Motor neuron (in vitro differentiated cells): ENCODE data around the gene ZFR2. TPM values are rescaled to one million over a fixed set of nuclear protein-coding genes. Genes with fewer than 3 reads are reported as not detected.
A peak's percentile ranks its signal among the peaks of the same experiment; 100 is the strongest.

Source experiments
- ATAC-seq, 8 experiments: fragments of 200-7000 bp; cut with Tn5 transposase; replicated peaks in 6 of 8; 2 replicates each; pipeline ENCODE4 v1.8.0; 2021; ENCODE audit warnings: mild to moderate bottlenecking in 8 of 8, moderate library complexity in 8 of 8
- H3K27ac ChIP-seq, 2 donors: fragments of 250-450 bp; sonication (Bioruptor Pico); 2 replicates each; pipeline ENCODE4 v1.9.0; 2021; ENCODE audit warnings: antibody characterized with exemption in 2 of 2, mild to moderate bottlenecking in 2 of 2, moderate library complexity in 1 of 2
- H3K4me1 ChIP-seq, 2 donors: fragments of 250-450 bp; sonication (Bioruptor Pico); replicated peaks in 1 of 2; 2 replicates each; pipeline ENCODE4 v1.6.1; 2021; ENCODE audit warnings: antibody characterized with exemption in 2 of 2, mild to moderate bottlenecking in 2 of 2, moderate library complexity in 1 of 2
- H3K4me3 ChIP-seq, 5 donors: fragments of 250-450 bp; sonication (Bioruptor Pico); 2 replicates each; pipeline ENCODE4 v1.9.0; 2021; ENCODE audit warnings: antibody characterized with exemption in 5 of 5, mild to moderate bottlenecking in 5 of 5, moderate library complexity in 4 of 5
- WGBS, 10 experiments: fragments of 450-650 bp; shearing (Covaris generic); methylation state at CpG; one replicate each; pipeline ENCODE4 v1.0.0; 2022; 5-methylcytosine and 5-hydroxymethylcytosine counted together
- in situ Hi-C, 9 experiments: fragments of 400-800 bp; cut with MboI; loops; one replicate each; pipeline ENCODE4 v1.15.0; 2021; ENCODE audit warnings: low sequenced_read_pairs in 9 of 9, low pct_unique_long_range_greater_than_20kb in 2 of 9; ENCODE audit not compliant: unreplicated experiment in 9 of 9
- total RNA-seq, 8 experiments: library from RNA; unstranded; fragments of 300-600 nt; gene quantifications; 2 replicates each; pipeline versions ENCODE4 v1.2.3 to v1.2.4, GENCODE V29; 2022

Gene ZFR2
- total RNA-seq, 8 experiments from 2014 or later = 0.36 to 11.7 (median 7.2) TPM

DNA sequence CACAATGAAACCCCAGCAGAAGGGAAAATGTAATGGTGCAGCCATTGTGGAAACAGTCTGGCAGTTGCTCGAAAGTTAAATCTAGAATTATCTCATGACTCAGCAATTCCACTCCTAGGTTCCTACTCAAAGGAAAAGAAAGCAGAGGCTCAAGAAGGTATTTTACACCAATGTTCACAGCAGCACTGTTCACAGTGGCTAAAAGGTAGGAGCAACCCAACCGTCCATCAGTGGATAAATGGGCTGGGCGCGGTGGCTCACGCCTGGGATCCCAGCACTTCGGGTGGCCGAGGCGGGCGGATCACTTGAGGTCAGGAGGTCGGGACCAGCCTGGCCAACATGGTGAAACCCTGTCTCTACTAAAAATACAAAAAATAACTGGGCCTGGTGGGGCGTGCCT, 25.9 kb downstream of the ZFR2 start:
- Histone ChIP-seq H3K4me1 (no peaks in the 10 kb centered on the region), H3K27ac (no peak overlapping the region), H3K4me3 (no peak overlapping the region)
- WGBS, 10 experiments = 50 to 100% (median 88%) methylated on average over 1 to 10 of the region's 11 CpGs; no CpG with 5 or more reads in 2 of the 10 experiments
- ATAC-seq = no peak
- in situ Hi-C loops = no loop called here

DNA sequence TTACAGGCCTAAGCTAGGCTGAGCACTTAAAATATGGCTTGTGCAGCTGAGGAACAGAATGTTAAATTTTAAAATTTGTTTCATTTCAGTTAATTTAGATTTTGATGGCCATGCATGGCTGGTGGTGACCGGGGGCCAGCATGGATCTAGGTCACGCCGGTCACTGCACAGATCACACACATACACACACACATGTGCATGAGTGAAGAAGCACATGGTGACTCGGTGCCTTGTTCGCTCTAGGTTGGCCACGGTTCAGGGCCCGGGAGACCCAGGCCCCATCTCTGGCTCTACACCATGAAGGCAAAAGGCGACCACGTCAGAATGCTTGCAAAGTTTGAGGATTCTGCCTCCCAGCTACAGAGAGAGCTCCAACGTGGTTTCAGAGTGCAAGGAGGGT, 28.0 kb downstream of the ZFR2 start:
- Histone ChIP-seq H3K4me1 (no peaks in the 10 kb centered on the region), H3K4me3 (no peak overlapping the region), H3K27ac (no peak overlapping the region)
- 73 to 100% (median 92%) methylated on average over 1 to 4 of the region's 10 CpGs; no CpG with 5 or more reads in 4 of the 10 experiments for WGBS, 10 experiments
- ATAC-seq = no peak
- in situ Hi-C loops = no loop called here

DNA sequence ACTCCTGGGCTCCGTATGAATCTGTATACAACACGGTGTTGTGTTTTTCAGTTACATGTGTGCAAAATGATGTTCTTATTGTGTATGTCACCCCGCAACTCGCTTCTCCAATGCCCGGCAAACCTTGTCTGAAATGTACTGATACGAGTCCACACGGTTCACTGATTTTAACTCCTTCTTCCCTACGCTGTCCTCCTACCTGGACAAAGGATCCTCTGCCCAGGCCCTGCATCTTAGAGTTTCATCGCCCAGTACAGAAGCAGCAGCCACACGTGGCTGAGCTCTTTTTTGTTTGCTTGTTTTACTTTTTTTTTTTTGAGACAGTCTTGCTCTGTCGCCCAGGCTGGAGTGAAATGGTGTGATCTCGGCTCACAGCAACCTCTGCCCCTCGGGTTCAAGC, 28.9 kb downstream of the ZFR2 start:
- Histone ChIP-seq H3K4me1 (no peaks in the 10 kb centered on the region), H3K4me3 (no peak overlapping the region), H3K27ac (no peak overlapping the region)
- in situ Hi-C loops = no loop called here
- 29 to 80% (median 64%) methylated on average over 1 to 10 of the region's 13 CpGs; no CpG with 5 or more reads in 1 of the 10 experiments for WGBS, 10 experiments
- ATAC-seq = peak in 1 of 8 experiments; percentile 24

DNA sequence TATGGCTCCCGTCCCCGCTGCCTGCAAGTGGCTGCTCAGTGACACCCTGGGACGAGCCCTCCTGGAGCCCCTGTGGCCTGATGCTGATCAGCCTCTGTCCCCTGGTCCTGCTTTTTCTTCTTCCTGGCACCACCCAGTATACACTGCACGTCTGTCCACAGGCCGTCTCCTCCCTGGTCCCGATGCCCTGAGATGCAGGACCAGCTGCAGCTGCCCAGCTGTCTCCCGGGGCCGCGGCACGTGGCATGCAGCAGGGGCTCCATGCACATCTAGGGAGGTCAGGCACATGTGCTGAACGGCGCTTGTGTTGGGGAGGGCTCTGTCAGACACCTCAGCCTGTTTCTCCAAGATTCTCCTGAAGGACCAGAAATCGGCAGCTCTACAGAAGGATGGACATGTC, 30.2 kb downstream of the ZFR2 start:
- no peak overlapping the region for H3K4me3 ChIP-seq
- ATAC-seq = peak in 1 of 8 experiments; percentile 12
- WGBS, 10 experiments = 40 to 71% (median 66%) methylated on average over 2 to 4 of the region's 13 CpGs; no CpG with 5 or more reads in 6 of the 10 experiments
- no peak overlapping the region for H3K27ac ChIP-seq
- in situ Hi-C loops = no loop called here
- no peaks in the 10 kb centered on the region for H3K4me1 ChIP-seq

DNA sequence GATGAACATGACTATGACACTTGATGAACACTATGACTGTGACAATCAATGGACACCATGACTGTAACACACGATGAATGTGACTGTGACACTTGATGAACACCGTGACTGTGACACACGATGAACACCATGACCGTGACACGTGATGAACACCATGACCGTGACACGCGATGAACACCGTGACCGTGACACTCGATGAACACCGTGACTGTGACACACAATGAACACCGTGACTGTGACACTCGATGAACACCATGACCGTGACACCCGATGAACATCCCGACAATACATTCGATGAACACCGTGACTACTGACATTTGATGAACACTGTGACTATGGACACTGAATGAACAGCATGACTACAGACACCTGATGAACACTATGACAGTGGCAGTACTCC, 30.9 kb downstream of the ZFR2 start:
- ATAC-seq = no peak
- Histone ChIP-seq H3K27ac (no peak overlapping the region), H3K4me3 (no peak overlapping the region), H3K4me1 (no peaks in the 10 kb centered on the region)
- in situ Hi-C loops = no loop called here
- WGBS, 10 experiments = 40 to 97% (median 95%) methylated on average over 1 to 14 of the region's 19 CpGs; no CpG with 5 or more reads in 4 of the 10 experiments

DNA sequence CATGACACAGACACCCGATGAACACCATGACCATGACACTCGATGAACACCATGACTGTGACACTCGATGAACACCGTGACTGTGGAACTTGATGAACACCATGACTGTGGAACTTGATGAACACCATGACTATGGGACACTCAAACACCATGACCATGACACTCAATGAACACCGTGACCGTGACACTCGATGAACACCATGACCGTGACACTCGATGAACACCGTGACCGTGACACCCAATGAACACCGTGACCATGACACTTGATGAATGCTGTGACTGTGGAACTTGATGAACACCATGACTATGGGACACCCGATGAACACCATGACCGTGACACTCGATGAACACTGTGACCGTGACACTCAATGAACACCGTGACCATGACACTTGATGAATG, 31.5 kb downstream of the ZFR2 start:
- 71 to 100% (median 89%) methylated on average over 1 to 11 of the region's 17 CpGs; no CpG with 5 or more reads in 2 of the 10 experiments for WGBS, 10 experiments

DNA sequence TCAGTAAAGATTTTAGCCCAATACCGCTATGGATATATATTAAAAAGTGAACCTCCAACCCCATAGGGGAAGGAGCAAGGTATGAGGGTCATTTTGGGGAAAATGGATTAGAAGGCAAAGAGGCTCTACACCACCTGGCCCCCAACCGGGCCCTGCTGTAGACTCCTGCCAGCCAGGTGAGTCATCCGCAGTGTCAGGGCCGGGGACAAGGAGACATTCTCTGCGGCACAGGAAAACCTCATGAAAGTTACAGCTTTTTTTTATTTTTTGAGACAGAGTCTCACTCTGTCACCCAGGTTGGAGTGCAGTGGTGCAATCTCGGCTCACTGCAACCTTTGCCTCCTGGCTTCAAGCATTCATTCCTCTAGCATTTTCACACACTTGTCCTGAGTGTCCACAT, 32.0 kb downstream of the ZFR2 start:
- no peak for ATAC-seq
- H3K4me3 ChIP-seq = no peak overlapping the region
- no peaks in the 10 kb centered on the region for H3K4me1 ChIP-seq
- no peak overlapping the region for H3K27ac ChIP-seq
- 33 to 100% (median 82%) methylated on average over 1 to 4 of the region's 6 CpGs; no CpG with 5 or more reads in 2 of the 10 experiments for WGBS, 10 experiments
- in situ Hi-C loops = no loop called here

More for the DNA sequence above, 31.5 kb downstream of the ZFR2 start:
- Histone ChIP-seq H3K4me3 (no peak overlapping the region), H3K27ac (no peak overlapping the region), H3K4me1 (no peaks in the 10 kb centered on the region)
- in situ Hi-C loops = no loop called here
- ATAC-seq = no peak

DNA sequence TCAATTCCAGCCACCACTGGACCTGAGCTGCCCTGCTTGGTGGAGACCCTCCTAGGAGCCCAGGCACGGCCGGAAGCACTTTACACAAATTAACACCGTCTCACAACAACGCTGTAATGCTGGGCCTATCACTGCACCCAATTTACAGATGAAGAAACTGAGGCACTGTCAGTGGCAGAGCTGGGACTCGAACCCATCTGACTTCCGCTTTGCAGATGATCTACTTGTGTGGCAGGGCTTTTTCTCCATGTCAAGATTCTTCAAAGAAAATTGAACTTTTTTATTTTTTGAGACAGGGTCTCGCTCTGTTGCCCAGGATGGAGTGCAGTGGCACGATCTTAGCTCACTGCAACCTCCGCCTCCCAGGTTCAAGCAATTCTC, 33.8 kb downstream of the ZFR2 start:
- ATAC-seq = no peak
- in situ Hi-C loops = no loop called here
- WGBS, 10 experiments = 64 to 100% (median 87%) methylated on average over 2 to 4 of the region's 9 CpGs; no CpG with 5 or more reads in 4 of the 10 experiments
- no peak overlapping the region for H3K27ac ChIP-seq
- no peak overlapping the region for H3K4me3 ChIP-seq
- H3K4me1 ChIP-seq = no peaks in the 10 kb centered on the region

DNA sequence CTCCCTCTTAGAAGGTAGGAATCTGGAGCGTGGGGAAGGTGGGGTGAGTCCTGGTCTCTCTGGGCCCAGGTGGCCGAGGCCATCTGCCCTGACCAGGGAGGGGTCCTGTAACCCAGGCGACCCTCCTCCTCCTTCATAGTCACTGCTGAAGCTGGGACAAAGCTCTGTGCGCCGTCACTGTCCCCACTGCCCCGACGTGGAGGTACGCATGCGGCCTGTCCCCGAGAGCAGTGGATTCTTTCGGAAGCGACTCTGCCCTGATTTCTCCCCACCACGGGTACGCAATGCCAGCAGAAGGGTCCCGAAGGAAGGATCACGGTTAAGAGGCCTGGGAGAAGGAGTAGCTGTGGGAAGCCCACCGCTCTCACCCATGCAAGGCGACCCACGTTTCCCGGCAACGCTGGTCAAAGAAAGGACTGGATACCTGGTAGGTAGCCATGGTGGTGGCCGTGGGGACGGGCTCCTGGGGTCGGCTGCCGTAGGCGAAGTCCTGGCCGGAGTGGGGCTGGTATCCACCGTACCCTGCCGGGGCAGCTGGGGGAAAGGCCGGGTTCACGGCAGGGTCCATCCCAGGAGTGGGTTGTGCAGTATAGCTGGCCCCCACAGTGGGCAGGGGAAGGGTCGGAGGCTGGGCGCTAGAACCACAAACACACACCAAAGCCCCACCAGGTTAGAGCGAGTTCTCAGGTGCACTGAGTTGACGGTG, 34.3 kb downstream of the ZFR2 start:
- in situ Hi-C loops = no loop called here
- ATAC-seq = no peak
- Histone ChIP-seq H3K4me3 (no peak overlapping the region), H3K4me1 (no peaks in the 10 kb centered on the region), H3K27ac (no peak overlapping the region)
- 49 to 92% (median 73%) methylated on average over 3 to 15 of the region's 35 CpGs; no CpG with 5 or more reads in 4 of the 10 experiments for WGBS, 10 experiments

DNA sequence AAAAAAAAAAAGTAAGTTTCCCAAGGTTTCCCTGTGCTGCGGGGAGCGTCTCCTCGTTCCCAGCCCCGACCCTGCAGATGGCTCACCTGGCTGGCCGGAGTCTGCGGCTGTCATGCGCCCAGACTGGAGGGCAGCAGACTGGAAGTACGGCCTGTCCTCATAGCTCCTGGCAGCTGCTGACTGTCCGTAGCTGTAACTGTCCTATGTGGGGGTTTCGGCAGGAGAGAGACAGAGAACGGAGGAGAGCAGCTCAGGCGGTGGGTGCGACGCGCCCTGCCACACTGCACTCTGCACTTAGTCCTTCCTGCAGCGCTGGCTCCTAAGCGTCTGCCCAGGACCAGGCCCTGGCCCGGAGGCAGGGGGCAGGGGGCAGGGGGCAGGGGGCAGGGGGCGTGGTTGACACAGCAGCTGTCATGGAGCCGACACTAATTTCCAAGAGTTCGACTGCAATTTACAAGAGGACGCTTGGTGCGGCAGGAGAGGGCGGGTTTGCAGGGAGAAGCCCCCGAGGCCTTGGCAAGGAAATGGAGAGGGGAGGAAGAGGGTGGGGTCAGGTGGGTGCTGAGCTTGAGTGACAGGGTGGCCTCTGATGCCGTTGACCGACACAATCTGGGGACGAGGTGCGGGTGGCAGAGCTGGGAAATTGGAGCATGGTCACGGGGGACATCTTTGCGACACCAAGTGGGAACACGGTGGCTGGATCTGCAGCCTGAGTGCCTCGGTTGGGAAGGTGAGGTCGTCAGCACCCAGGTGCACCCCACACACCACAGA, 35.1 kb downstream of the ZFR2 start:
- Histone ChIP-seq H3K4me1 (no peaks in the 10 kb centered on the region), H3K27ac (no peak overlapping the region), H3K4me3 (no peak overlapping the region)
- in situ Hi-C loops = no loop called here
- 31 to 100% (median 74%) methylated on average over 1 to 17 of the region's 34 CpGs; no CpG with 5 or more reads in 4 of the 10 experiments for WGBS, 10 experiments
- ATAC-seq = no peak

DNA sequence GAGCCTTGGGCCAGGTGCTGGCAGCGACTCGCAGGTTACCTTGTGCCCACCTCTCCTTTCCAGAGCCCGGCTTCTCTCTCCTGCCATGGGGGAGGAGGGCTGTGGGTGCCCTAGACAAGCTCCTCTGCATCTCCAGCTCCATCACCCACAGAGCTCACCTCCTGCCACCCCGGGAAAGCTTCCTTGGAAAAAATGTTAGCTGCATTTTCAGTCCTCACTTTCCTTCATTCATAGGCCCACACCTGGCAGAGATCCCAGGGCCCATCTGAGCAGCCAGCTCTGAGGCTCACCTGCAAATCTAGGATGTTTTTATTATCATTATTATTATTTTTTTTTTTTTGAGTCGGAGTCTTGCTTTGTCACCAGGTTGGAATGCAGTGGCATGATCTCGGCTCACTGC, 36.8 kb downstream of the ZFR2 start:
- WGBS, 10 experiments = 50 to 96% (median 86%) methylated on average over 1 to 3 of the region's 6 CpGs; no CpG with 5 or more reads in 6 of the 10 experiments
- in situ Hi-C loops = no loop called here

DNA sequence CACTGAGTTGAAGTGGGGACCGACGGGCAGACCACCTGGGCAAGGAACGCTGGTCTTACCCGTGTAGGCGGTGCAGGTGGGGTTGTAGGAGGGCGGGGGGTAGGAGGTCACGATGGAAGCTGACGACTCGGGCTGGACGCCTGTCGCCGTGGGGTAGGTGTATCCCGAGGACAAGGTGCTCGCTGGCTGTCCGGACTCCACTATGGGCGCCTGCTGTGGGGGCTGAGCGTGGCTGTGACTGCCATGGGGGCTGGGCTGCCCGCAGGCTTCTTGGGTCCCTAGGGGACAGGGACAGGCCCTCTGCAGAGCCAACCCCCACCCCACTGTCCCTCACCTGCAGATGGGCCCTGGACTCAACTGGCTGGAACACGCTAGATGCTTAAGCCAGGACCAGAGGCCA, 37.2 kb downstream of the ZFR2 start:
- in situ Hi-C loops = no loop called here
- H3K27ac ChIP-seq = no peak overlapping the region
- 100% methylated on average over 1 of the region's 19 CpGs; no CpG with 5 or more reads in 9 of the 10 experiments for WGBS, 10 experiments
- no peak overlapping the region for H3K4me3 ChIP-seq
- H3K4me1 ChIP-seq = no peaks in the 10 kb centered on the region
- ATAC-seq = no peak

More for the DNA sequence above, 36.8 kb downstream of the ZFR2 start:
- Histone ChIP-seq H3K4me3 (no peak overlapping the region), H3K27ac (no peak overlapping the region), H3K4me1 (no peaks in the 10 kb centered on the region)
- no peak for ATAC-seq
